GM12878 (cell line): ENCODE results near the gene FOXA2.

Experiments used
- HCFC1 ChIP-seq: fragments of 150-350 bp; IDR thresholded peaks from 2 replicates; pipeline ENCODE4 v1.6.1; 2014; ENCODE audit warnings: low read length
- RAD51 ChIP-seq: fragments of 450-650 bp; IDR thresholded peaks from 2 replicates; pipeline ENCODE4 v1.6.1; 2016; ENCODE audit warnings: moderate library complexity, mild to moderate bottlenecking, inconsistent platforms
- TF ChIP-seq, protein P1 (sequence below): fragments of 450-650 bp; IDR thresholded peaks from 2 replicates; pipeline ENCODE4 v1.6.1; 2014; ENCODE audit warnings: mild to moderate bottlenecking
- TF ChIP-seq, protein P2 (sequence below), 3 experiments: IDR thresholded peaks in 2 of 3; conservative IDR thresholded peaks in 1 of 3; 2 replicates each; pipeline ENCODE4 v1.5.1; 2011; ENCODE audit warnings: low read depth in 3 of 3, low read length in 3 of 3, mild to moderate bottlenecking in 3 of 3, control low read depth in 2 of 3, moderate library complexity in 2 of 3, inconsistent platforms in 1 of 3, mixed read lengths in 1 of 3; ENCODE audit not compliant: control insufficient read depth in 2 of 3, insufficient read depth in 1 of 3; ENCODE audit errors: extremely low read depth in 1 of 3

DNA sequence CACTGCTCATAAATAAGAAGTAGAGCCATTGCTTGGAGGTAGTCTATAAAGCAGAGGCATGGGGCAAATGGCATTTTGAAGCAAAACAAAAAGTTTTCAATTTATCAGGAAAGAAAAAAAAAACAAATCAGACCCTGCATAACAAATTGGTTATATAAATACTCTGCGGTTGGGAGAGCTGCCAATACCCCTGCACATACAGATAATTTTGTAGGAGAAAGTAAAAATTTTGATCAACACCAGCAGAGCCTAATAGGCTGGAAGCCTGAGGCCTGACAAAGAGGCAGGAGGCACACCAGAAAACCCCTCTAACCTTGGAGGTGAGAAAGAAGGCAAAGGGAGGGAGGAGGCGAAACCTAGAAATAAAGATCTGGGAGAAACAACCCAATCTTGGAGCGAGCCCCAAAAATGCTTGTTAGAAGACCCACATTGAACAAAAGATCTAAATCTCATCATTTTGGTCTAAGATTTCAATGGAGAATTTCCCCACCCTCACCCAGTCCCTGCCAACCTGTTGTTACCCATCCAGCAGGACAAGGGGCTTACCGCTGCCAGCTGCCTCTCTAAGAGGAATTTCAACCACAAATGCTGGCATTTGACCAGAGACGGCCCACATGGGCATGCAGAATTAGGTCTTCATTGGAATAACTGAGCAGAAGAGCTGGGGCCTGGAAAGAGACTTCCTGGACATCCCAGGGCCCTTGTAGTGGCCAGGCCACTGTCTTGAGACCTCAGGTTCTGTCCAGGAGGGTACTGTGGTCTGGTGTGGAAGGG, 28.4 kb downstream of the FOXA2 start:
- TF ChIP-seq HCFC1 (no peak), RAD51 (no peak)
- TF ChIP-seq, protein P1, sequence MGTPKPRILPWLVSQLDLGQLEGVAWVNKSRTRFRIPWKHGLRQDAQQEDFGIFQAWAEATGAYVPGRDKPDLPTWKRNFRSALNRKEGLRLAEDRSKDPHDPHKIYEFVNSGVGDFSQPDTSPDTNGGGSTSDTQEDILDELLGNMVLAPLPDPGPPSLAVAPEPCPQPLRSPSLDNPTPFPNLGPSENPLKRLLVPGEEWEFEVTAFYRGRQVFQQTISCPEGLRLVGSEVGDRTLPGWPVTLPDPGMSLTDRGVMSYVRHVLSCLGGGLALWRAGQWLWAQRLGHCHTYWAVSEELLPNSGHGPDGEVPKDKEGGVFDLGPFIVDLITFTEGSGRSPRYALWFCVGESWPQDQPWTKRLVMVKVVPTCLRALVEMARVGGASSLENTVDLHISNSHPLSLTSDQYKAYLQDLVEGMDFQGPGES: no peak
- TF ChIP-seq, protein P2, sequence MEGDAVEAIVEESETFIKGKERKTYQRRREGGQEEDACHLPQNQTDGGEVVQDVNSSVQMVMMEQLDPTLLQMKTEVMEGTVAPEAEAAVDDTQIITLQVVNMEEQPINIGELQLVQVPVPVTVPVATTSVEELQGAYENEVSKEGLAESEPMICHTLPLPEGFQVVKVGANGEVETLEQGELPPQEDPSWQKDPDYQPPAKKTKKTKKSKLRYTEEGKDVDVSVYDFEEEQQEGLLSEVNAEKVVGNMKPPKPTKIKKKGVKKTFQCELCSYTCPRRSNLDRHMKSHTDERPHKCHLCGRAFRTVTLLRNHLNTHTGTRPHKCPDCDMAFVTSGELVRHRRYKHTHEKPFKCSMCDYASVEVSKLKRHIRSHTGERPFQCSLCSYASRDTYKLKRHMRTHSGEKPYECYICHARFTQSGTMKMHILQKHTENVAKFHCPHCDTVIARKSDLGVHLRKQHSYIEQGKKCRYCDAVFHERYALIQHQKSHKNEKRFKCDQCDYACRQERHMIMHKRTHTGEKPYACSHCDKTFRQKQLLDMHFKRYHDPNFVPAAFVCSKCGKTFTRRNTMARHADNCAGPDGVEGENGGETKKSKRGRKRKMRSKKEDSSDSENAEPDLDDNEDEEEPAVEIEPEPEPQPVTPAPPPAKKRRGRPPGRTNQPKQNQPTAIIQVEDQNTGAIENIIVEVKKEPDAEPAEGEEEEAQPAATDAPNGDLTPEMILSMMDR (IDR thresholded peaks at IDR 0.05 in 2 of 3, conservative IDR thresholded peaks at IDR 0.05 in 1 of 3; ENCODE audit: control insufficient read depth in 2 of 3, extremely low read depth in 1 of 3, insufficient read depth in 1 of 3, low read depth in 3 of 3, low read length in 3 of 3): no peak
